HG02973 (cell line): Measurements from ENCODE around the gene CPXM2.

Source experiments
- ATAC-seq: cut with Tn5 transposase; IDR thresholded peaks from one replicate; pipeline ENCODE4 v1.9.1; 2021; ENCODE audit warnings: moderate library complexity; ENCODE audit not compliant: unreplicated experiment

Gene CPXM2

DNA sequence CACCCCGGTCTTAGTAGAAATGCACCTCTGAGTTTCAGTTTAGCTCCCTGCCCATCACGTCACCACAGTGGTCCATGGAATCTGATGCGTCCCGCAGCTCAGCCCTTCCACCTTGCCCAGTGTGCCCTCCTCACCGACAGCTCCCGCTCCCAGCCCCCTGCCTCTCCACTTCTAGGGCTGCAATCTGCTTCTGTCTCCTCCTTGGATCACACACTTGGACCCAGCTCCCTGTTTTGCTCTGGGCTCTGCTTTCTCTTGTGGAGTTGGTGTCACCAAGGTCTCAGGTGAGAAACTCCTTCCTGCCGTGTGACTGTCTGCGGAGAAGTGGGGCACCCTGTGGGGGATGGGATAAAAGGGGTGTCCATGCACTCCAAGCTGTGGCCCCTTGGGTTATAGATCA lies 187.5 kb downstream of the CPXM2 start:
- ATAC-seq: no peak

DNA sequence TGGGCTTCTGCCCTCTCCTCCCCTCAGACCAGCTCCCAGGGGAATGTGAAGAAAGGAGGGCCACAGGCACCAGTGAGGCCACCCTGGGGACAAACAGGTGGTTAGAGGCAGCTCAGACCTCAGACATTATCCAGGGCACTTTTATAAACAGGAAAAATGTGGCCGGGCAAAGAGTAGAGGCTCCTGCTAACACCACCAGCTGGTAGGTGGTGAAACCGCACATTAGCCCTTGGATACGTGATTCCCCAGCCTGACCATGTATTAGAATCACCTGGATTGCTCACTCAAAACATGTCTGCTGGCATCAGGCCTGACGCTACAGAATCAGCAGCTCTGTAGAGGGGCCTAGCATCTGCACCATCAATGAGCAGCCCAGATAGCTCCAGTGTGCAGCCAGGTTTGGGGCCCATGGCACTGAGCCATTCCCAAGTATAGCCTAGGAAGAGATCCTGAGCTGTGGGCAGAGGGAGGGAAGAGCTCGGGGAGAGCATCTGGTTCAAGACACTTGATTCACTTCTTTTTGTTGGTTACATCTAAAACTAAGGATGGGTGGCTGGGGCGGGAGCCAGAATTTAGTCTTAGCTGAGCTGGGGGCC lies 188.3 kb downstream of the CPXM2 start:
- no peak for ATAC-seq
